RWPE2 (cell line): ENCODE data around the gene CTBP2.
"Not testable (repeated sequence)": the region's sequence is repeated elsewhere in the genome, so short reads cannot be mapped to it uniquely, and the experiment has no call there.

Experiments
- ATAC-seq: fragments of 200-7000 bp; cut with Tn5 transposase; 3 replicates; pipeline ENCODE4 v1.9.1; 2021; ENCODE audit warnings: low read depth
- DNase-seq: peaks from one replicate; pipeline ENCODE4 v3.0.0-alpha.2; 2020; ENCODE audit warnings: low spot score
- H3K27ac ChIP-seq: fragments of 450-650 bp; 2 replicates; pipeline ENCODE4 v1.5.1; 2017; ENCODE audit warnings: mild to moderate bottlenecking; ENCODE audit not compliant: poor library complexity, severe bottlenecking
- H3K27me3 ChIP-seq: fragments of 250-450 bp; sonication (Bioruptor Pico); 2 replicates; pipeline ENCODE4 v1.5.1; 2021; ENCODE audit warnings: mild to moderate bottlenecking, moderate library complexity; ENCODE audit not compliant: insufficient read depth, poor library complexity, severe bottlenecking
- H3K36me3 ChIP-seq: fragments of 250-450 bp; sonication (Bioruptor Pico); 2 replicates; pipeline ENCODE4 v1.5.1; 2020; ENCODE audit warnings: low read depth, mild to moderate bottlenecking, moderate library complexity
- H3K4me1 ChIP-seq: fragments of 250-450 bp; sonication (Bioruptor Pico); 2 replicates; pipeline ENCODE4 v1.5.1; 2021; ENCODE audit warnings: mild to moderate bottlenecking, moderate library complexity; ENCODE audit not compliant: insufficient read depth, poor library complexity, severe bottlenecking
- H3K4me3 ChIP-seq: fragments of 250-450 bp; sonication (Bioruptor Pico); 2 replicates; pipeline ENCODE4 v1.5.1; 2021; ENCODE audit warnings: mild to moderate bottlenecking, moderate library complexity; ENCODE audit not compliant: severe bottlenecking
- H3K9me3 ChIP-seq: fragments of 250-450 bp; sonication (Bioruptor Pico); 2 replicates; pipeline ENCODE4 v1.5.1; 2021; ENCODE audit warnings: mild to moderate bottlenecking, moderate library complexity; ENCODE audit not compliant: severe bottlenecking
- CTCF ChIP-seq: fragments of 450-650 bp; IDR thresholded peaks from one replicate; pipeline ENCODE4 v1.5.1; 2017; ENCODE audit warnings: mild to moderate bottlenecking, moderate library complexity; ENCODE audit not compliant: poor library complexity, severe bottlenecking

CTBP2 gene

DNA sequence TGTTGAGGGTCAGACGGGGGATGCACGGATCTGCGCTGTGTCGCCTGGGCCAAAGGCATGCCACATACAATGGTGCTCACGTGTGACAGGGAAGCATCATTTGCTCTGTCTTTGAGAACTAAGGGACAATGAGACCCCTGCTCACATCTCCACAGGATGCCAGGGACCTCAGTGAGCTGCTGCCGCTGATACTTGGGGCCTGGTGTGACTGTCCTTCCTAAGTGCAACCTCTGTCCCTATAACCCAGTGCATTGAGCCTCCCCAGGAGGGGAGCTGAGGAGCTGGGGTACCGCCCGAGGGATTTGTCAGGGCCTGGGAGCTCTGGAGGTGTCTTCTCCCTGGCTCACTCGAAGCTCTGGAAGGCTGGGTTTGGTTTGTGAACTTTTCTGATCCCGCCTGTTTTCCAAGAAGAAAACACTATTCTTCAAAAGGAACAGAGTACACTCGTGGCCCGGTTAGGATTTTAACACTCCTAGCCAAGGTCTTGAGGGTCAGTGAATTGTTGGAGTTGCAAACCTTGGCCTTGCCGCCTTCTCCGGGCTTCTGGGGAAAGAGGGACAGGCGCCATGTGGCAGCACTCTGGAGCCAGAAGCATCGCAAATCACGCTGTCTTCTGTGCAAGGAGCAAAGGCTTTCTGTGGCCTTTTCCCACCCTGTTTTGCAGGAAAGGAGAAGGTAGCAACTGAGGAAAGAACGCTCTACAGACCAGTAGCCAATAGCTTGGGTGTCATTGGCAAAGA lies 26.2 kb upstream of the CTBP2 start:
- TF ChIP-seq CTCF, result no peak
- H3K36me3 ChIP-seq, result no peaks in the 10 kb centered on the region
- no peaks in the 10 kb centered on the region for H3K27me3 ChIP-seq
- no peak overlapping the region for H3K27ac ChIP-seq
- no peak overlapping the region for H3K4me3 ChIP-seq
- H3K9me3 ChIP-seq, result no peaks in the 10 kb centered on the region
- DNase-seq, result no peak
- H3K4me1 ChIP-seq, result no peaks in the 10 kb centered on the region
- ATAC-seq, result no peak

DNA sequence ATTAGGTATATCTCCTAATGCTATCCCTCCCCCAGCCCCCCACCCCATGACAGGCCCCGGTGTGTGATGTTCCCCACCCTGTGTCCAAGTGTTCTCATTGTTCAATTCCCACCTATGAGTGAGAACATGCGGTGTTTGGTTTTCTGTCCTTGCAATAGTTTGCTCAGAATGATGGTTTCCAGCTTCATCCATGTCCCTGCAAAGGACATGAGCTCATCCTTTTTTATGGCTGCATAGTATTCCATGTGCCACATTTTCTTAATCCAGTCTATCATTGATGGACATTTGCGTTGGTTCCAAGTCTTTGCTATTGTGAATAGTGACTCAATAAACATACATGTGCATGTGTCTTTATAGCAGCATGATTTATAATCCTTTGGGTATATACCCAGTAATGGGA lies 18.7 kb upstream of the CTBP2 start:
- H3K27me3 ChIP-seq, H3K36me3 ChIP-seq, H3K4me3 ChIP-seq, H3K9me3 ChIP-seq, H3K4me1 ChIP-seq, H3K27ac ChIP-seq, ATAC-seq, DNase-seq: not testable (repeated sequence)

DNA sequence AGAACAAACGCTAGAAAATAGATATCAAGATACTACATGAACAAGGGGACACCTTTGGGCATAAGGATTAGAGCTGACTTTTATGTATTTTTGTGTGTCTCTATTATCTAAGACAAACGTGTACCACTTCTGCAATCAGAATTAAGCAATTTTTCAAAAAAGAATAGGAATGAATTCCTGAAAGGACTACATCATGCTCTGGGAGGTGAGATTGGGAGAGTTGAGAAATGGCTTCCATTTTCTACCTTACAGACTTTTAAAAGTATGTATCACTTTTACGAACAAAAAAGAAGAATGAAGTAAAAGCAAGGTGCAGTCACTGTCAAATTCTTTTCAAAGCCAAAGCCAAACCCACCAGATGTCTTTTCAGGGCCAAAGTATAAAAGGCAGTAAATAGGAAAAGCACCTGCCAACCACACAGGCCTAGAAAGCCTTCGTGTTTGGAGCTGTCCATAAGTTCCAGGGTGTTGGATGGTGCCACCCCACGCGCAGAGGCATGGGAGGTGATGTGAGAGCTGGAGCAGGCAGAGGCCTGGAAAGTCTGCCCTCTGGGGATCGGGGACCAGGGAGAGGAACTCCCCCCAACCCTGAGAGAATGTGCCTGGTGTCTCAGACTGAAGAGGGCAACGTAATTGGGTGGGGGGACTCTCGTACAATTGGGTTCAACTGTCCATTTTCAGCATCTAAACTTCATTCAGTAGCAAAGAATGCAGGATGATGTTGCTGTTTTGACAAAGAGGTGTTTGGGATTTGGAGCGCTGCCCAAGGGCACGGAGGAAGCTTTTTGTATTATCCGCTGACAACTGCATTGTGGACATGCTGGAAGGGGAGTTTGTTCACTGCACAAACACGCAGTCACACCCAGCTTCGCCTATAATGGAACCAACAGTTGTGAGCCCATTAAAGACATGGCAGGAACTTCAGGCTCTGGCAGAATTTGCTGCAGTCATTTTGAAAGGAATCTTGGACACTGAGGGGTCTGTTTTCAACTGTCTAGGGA lies 17.6 kb upstream of the CTBP2 start:
- H3K27ac ChIP-seq, result no peak overlapping the region
- no peaks in the 10 kb centered on the region for H3K27me3 ChIP-seq
- ATAC-seq, result no peak
- no peak overlapping the region for H3K4me3 ChIP-seq
- no peaks in the 10 kb centered on the region for H3K36me3 ChIP-seq
- no peaks in the 10 kb centered on the region for H3K4me1 ChIP-seq
- DNase-seq, result no peak
- TF ChIP-seq CTCF, result no peak
- H3K9me3 ChIP-seq, result no peaks in the 10 kb centered on the region

GRCh38 chr10:125175807-125176206 lies 15.4 kb upstream of the CTBP2 start:
- H3K36me3 ChIP-seq, result no peaks in the 10 kb centered on the region
- no peaks in the 10 kb centered on the region for H3K4me1 ChIP-seq
- no peaks in the 10 kb centered on the region for H3K9me3 ChIP-seq
- H3K27ac ChIP-seq, result no peak overlapping the region
- ATAC-seq (no peak), DNase-seq (no peak)
- H3K27me3 ChIP-seq, result no peaks in the 10 kb centered on the region
- no peak for TF ChIP-seq CTCF
- no peak overlapping the region for H3K4me3 ChIP-seq

GRCh38 chr10:125174360-125174759 lies 14.0 kb upstream of the CTBP2 start:
- H3K4me1 ChIP-seq, result no peaks in the 10 kb centered on the region
- TF ChIP-seq CTCF, result no peak
- no peak overlapping the region for H3K4me3 ChIP-seq
- no peak for ATAC-seq
- no peak overlapping the region for H3K27ac ChIP-seq
- H3K36me3 ChIP-seq, result no peaks in the 10 kb centered on the region
- no peak for DNase-seq
- no peaks in the 10 kb centered on the region for H3K9me3 ChIP-seq
- H3K27me3 ChIP-seq, result no peaks in the 10 kb centered on the region
